Esophagus squamous epithelium (tissue), 4 donors: ENCODE results near the gene RBM12.

ENCODE experiments used
- POLR2A ChIP-seq, 4 donors: fragments of 450-650 bp; IDR thresholded peaks; one replicate each; pipeline ENCODE4 v1.6.1; 2017; ENCODE audit warnings: antibody characterized with exemption in 4 of 4, mild to moderate bottlenecking in 4 of 4, moderate library complexity in 3 of 4
- TF ChIP-seq, protein P1 (sequence below), 6 experiments: fragments of 450-650 bp in 4 of 6; fragments of 200-600 bp in 2 of 6; sonication (generic) in 2 of 6; IDR thresholded peaks; one replicate each; pipeline ENCODE4 v1.5.1; 2016 to 2019; ENCODE audit warnings: antibody characterized with exemption in 6 of 6, mild to moderate bottlenecking in 4 of 6, moderate library complexity in 4 of 6

GRCh38 chr20:35681960-35682359 lies 17.3 kb upstream of the RBM12 start:
- TF ChIP-seq, protein P1, sequence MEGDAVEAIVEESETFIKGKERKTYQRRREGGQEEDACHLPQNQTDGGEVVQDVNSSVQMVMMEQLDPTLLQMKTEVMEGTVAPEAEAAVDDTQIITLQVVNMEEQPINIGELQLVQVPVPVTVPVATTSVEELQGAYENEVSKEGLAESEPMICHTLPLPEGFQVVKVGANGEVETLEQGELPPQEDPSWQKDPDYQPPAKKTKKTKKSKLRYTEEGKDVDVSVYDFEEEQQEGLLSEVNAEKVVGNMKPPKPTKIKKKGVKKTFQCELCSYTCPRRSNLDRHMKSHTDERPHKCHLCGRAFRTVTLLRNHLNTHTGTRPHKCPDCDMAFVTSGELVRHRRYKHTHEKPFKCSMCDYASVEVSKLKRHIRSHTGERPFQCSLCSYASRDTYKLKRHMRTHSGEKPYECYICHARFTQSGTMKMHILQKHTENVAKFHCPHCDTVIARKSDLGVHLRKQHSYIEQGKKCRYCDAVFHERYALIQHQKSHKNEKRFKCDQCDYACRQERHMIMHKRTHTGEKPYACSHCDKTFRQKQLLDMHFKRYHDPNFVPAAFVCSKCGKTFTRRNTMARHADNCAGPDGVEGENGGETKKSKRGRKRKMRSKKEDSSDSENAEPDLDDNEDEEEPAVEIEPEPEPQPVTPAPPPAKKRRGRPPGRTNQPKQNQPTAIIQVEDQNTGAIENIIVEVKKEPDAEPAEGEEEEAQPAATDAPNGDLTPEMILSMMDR (IDR thresholded peaks at IDR 0.05), result no peak
- no peak for TF ChIP-seq POLR2A (IDR thresholded peaks at IDR 0.05)
